ENCODE results near the gene SND1.

GRCh38 chr7:127953423-127954356 lies 301.7 kb downstream of the SND1 start:
- TF ChIP-seq ISL1 (CRISPR knock-in tag; IDR thresholded peaks at IDR 0.05) (no peak), ZFP3 (CRISPR knock-in tag; IDR thresholded peaks at IDR 0.05) (no peak), OSR1 (CRISPR knock-in tag; IDR thresholded peaks at IDR 0.05) (no peak)
